ENCODE data around the gene C1orf87. TPM values are rescaled to one million over a fixed set of nuclear protein-coding genes. Genes with fewer than 3 reads are reported as not detected.

Gene C1orf87
- total RNA-seq, 1 donor from 2014 or later, result not detected

DNA sequence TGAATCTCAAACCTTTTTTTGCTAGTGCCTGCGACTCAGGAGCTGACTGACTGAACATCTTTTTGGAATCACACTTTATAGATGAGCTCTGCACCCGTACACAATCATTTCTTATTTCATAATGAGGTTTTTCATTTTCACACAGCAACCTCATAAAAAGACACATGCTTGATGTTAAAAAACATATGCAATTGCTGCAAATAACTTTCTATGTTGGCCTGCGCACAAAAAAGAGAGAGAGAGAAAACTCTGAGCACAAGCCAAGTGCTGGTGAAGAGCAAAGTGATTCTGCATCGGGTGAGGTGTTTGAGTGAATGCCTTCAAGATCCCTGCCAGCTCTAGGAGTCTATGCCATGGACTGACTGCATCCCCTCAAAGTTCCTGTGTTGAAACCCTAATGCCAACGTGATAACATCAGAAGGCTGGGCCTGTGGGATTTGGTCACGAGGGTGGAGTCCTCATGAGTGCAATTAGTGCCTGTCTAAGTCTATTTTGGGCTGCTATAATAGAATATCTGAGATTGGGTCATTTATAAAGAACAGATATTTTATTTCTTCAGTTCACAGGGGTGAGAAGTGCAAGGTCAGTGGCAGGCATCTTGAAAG is 36.6 kb downstream of the C1orf87 start:
- H3K27ac ChIP-seq (ENCODE audit: low read depth, low read length), result no peak overlapping the region
- no peaks in the 10 kb centered on the region for H3K4me1 ChIP-seq (ENCODE audit: control insufficient read depth in 3 of 3, insufficient read depth in 3 of 3, low read length in 3 of 3)
- no peaks in the 10 kb centered on the region for H3K27me3 ChIP-seq (ENCODE audit: control insufficient read depth in 3 of 3, insufficient read depth in 3 of 3, low read length in 3 of 3)
- H3K4me3 ChIP-seq (ENCODE audit: low read length in 3 of 3), result no peak overlapping the region
- H3K9ac ChIP-seq (ENCODE audit: low read depth in 1 of 3, low read length in 3 of 3), result no peak overlapping the region
- H3K36me3 ChIP-seq (ENCODE audit: control insufficient read depth in 3 of 3, insufficient read depth in 3 of 3, low read length in 3 of 3), result no peaks in the 10 kb centered on the region
- no peaks in the 10 kb centered on the region for H3K9me3 ChIP-seq (ENCODE audit: control insufficient read depth in 3 of 3, low read length in 3 of 3)

DNA sequence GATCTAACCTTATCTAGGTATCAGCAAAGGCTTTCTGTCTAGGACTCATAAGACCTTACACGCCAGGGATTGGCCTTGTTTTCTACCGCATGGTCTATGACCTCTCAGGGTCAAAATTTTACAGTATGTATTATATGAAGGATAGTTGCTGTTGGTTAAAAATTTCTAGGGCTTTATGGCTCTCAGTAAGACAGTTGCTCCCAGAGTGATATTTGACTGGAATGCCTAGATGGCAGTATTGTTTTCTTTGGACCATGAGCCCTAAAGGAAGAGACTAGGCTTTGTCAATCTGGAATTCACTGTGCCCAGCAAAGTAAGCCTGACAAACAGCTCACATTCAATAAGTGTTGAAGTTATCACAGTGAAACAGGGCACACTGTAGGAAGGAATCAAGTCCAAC is 37.6 kb downstream of the C1orf87 start:
- H3K27ac ChIP-seq (ENCODE audit: low read depth, low read length), result no peak overlapping the region
- H3K9ac ChIP-seq (ENCODE audit: low read depth in 1 of 3, low read length in 3 of 3), result no peak overlapping the region
- no peak overlapping the region for H3K4me3 ChIP-seq (ENCODE audit: low read length in 3 of 3)
- no peaks in the 10 kb centered on the region for H3K36me3 ChIP-seq (ENCODE audit: control insufficient read depth in 3 of 3, insufficient read depth in 3 of 3, low read length in 3 of 3)
- H3K27me3 ChIP-seq (ENCODE audit: control insufficient read depth in 3 of 3, insufficient read depth in 3 of 3, low read length in 3 of 3), result no peaks in the 10 kb centered on the region
- H3K9me3 ChIP-seq (ENCODE audit: control insufficient read depth in 3 of 3, low read length in 3 of 3), result no peaks in the 10 kb centered on the region
- no peaks in the 10 kb centered on the region for H3K4me1 ChIP-seq (ENCODE audit: control insufficient read depth in 3 of 3, insufficient read depth in 3 of 3, low read length in 3 of 3)

DNA sequence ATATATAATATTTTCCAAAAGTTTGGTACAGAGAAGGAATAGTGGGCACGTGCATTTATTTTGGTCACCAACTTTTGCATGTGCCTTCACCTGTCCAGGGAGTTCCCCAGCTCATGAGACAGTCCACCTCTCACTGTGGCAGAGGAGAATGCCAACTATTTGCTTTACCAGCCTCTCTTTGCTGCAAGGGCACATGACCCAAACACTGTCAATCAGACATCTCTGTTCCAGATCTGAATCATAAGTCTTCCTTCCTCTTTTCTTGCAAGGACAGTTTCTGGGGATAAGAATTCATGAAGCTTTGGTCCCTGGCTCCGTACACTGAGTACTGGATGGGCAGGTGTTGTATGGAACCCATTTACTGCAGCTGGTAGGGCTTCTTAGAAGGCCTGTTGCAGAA is 38.6 kb downstream of the C1orf87 start:
- Histone ChIP-seq H3K27me3 (ENCODE audit: control insufficient read depth in 3 of 3, insufficient read depth in 3 of 3, low read length in 3 of 3) (no peaks in the 10 kb centered on the region), H3K27ac (ENCODE audit: low read depth, low read length) (no peak overlapping the region), H3K4me1 (ENCODE audit: control insufficient read depth in 3 of 3, insufficient read depth in 3 of 3, low read length in 3 of 3) (no peaks in the 10 kb centered on the region), H3K9ac (ENCODE audit: low read depth in 1 of 3, low read length in 3 of 3) (no peak overlapping the region), H3K36me3 (ENCODE audit: control insufficient read depth in 3 of 3, insufficient read depth in 3 of 3, low read length in 3 of 3) (no peaks in the 10 kb centered on the region), H3K4me3 (ENCODE audit: low read length in 3 of 3) (no peak overlapping the region), H3K9me3 (ENCODE audit: control insufficient read depth in 3 of 3, low read length in 3 of 3) (no peaks in the 10 kb centered on the region)

DNA sequence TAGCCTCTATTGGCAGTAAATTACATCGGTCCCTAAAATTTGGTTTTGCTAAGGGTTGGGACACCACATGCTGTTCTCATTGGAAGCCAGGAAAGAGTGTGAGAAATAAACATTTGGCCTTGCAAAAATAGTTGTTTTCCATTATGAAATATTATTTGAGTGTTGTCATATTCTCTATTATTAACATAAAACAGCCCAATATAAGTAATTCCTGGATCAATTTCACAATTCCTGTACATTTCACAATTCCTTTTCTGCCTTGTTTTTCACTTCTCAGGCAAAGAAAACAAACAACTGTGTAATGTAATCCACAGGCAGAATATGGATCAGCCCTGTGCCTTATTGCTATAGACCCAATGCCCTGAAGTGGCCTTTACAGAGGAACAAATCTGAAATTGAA is 40.5 kb downstream of the C1orf87 start:
- no peaks in the 10 kb centered on the region for H3K4me1 ChIP-seq (ENCODE audit: control insufficient read depth in 3 of 3, insufficient read depth in 3 of 3, low read length in 3 of 3)
- H3K4me3 ChIP-seq (ENCODE audit: low read length in 3 of 3), result no peak overlapping the region
- H3K9me3 ChIP-seq (ENCODE audit: control insufficient read depth in 3 of 3, low read length in 3 of 3), result no peaks in the 10 kb centered on the region
- H3K9ac ChIP-seq (ENCODE audit: low read depth in 1 of 3, low read length in 3 of 3), result no peak overlapping the region
- no peaks in the 10 kb centered on the region for H3K27me3 ChIP-seq (ENCODE audit: control insufficient read depth in 3 of 3, insufficient read depth in 3 of 3, low read length in 3 of 3)
- H3K36me3 ChIP-seq (ENCODE audit: control insufficient read depth in 3 of 3, insufficient read depth in 3 of 3, low read length in 3 of 3), result no peaks in the 10 kb centered on the region
- no peak overlapping the region for H3K27ac ChIP-seq (ENCODE audit: low read depth, low read length)

DNA sequence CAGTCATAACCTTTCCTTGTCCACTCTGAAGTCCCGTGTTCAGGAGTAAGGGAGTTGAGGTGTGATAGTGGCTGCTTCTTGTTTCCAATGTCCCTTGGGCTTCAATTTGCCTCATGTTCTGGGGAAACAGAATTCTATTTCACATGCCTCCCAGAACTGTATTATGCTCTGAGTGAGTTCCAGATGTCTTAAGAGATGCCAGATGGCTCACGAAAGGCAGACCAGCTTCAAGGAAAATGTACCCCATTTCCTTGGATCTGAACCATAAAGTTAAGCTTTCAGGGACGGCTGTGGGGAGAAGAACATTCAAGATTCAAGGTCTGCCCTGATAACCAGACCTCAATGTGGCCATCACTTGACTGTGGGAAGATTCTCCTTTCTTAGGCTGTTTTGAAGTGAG is 42.4 kb downstream of the C1orf87 start:
- no peak overlapping the region for H3K27ac ChIP-seq (ENCODE audit: low read depth, low read length)
- H3K27me3 ChIP-seq (ENCODE audit: control insufficient read depth in 3 of 3, insufficient read depth in 3 of 3, low read length in 3 of 3), result no peaks in the 10 kb centered on the region
- no peak overlapping the region for H3K9ac ChIP-seq (ENCODE audit: low read depth in 1 of 3, low read length in 3 of 3)
- no peak overlapping the region for H3K4me3 ChIP-seq (ENCODE audit: low read length in 3 of 3)
- no peaks in the 10 kb centered on the region for H3K36me3 ChIP-seq (ENCODE audit: control insufficient read depth in 3 of 3, insufficient read depth in 3 of 3, low read length in 3 of 3)
- H3K9me3 ChIP-seq (ENCODE audit: control insufficient read depth in 3 of 3, low read length in 3 of 3), result no peaks in the 10 kb centered on the region
- no peaks in the 10 kb centered on the region for H3K4me1 ChIP-seq (ENCODE audit: control insufficient read depth in 3 of 3, insufficient read depth in 3 of 3, low read length in 3 of 3)

DNA sequence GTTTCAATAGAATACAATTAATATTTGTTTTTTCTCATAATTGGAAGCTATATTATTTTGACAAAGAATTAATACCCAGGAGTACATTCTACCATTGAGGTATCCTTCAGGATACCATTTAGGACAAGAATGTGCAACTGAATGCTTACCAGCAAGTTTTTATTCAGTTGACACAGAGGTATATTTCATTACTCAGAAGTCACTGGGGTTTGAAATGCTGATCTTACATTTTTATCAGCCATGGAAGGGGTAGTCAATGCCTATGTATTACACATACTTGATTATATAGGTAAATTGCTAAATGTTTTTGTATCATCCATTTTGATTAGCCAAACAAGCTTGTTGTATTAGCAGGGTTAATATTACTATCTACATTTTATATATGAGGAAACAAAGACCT is 48.0 kb downstream of the C1orf87 start:
- Histone ChIP-seq H3K27me3 (ENCODE audit: control insufficient read depth in 3 of 3, insufficient read depth in 3 of 3, low read length in 3 of 3) (no peaks in the 10 kb centered on the region), H3K27ac (ENCODE audit: low read depth, low read length) (no peak overlapping the region), H3K4me1 (ENCODE audit: control insufficient read depth in 3 of 3, insufficient read depth in 3 of 3, low read length in 3 of 3) (no peaks in the 10 kb centered on the region), H3K36me3 (ENCODE audit: control insufficient read depth in 3 of 3, insufficient read depth in 3 of 3, low read length in 3 of 3) (no peaks in the 10 kb centered on the region), H3K9ac (ENCODE audit: low read depth in 1 of 3, low read length in 3 of 3) (no peak overlapping the region), H3K9me3 (ENCODE audit: control insufficient read depth in 3 of 3, low read length in 3 of 3) (no peaks in the 10 kb centered on the region), H3K4me3 (ENCODE audit: low read length in 3 of 3) (no peak overlapping the region)

DNA sequence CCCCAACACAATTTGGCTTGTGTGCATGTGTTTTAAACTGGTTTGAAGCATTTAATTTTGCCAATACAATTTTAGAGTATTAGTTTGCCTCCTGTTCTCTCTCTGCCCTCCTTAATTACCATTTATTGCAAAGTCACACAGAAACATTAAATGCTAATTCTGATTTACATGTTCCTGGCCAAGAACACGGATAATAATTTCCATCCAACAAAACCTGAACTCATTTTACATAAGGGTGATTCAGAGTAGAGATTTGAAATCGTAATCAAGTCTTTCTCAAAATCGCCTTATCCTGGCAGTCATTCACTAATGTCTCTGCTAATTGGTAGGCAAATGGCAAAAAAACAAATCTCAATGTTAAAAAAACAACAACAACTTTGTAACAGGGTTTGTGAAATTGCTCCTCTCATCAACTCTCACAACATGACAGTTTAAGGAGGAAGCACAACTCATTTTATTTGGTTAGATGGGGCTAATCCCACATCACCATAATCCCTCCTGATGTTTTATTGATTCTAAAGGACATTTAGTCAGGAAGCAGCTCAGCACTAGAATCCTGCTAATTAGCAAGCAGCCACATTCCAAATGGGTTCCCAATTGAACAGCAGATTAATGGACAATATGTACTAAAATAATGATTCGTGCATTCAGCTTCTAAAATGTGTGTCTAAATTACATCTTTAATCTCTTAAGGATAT is 55.9 kb downstream of the C1orf87 start:
- Histone ChIP-seq H3K27ac (ENCODE audit: low read depth, low read length) (no peak overlapping the region), H3K27me3 (ENCODE audit: control insufficient read depth in 3 of 3, insufficient read depth in 3 of 3, low read length in 3 of 3) (no peaks in the 10 kb centered on the region), H3K9ac (ENCODE audit: low read depth in 1 of 3, low read length in 3 of 3) (no peak overlapping the region), H3K4me1 (ENCODE audit: control insufficient read depth in 3 of 3, insufficient read depth in 3 of 3, low read length in 3 of 3) (no peaks in the 10 kb centered on the region), H3K4me3 (ENCODE audit: low read length in 3 of 3) (no peak overlapping the region), H3K36me3 (ENCODE audit: control insufficient read depth in 3 of 3, insufficient read depth in 3 of 3, low read length in 3 of 3) (no peaks in the 10 kb centered on the region), H3K9me3 (ENCODE audit: control insufficient read depth in 3 of 3, low read length in 3 of 3) (no peaks in the 10 kb centered on the region)

DNA sequence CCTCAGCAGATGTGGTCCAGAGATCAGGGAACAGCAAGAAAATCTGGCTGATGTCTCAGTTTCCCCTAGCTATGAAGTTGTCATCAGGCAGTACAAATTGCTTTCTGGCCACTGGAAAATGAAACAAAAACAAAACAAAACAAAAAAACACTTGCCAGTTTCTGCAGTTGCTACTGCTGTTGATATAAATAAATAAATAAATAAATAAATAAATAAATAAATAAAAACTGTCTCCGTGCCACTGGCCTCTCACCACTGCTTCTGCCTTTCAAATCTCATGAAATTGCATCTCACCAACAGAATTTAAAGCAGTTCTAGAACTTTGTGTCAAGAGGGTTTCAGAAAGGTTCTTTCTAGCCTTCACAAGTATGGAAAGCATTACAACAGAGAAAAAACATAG is 62.9 kb downstream of the C1orf87 start:
- no peaks in the 10 kb centered on the region for H3K36me3 ChIP-seq (ENCODE audit: control insufficient read depth in 3 of 3, insufficient read depth in 3 of 3, low read length in 3 of 3)
- H3K9me3 ChIP-seq (ENCODE audit: control insufficient read depth in 3 of 3, low read length in 3 of 3), result no peaks in the 10 kb centered on the region
- no peak overlapping the region for H3K27ac ChIP-seq (ENCODE audit: low read depth, low read length)
- no peak overlapping the region for H3K4me3 ChIP-seq (ENCODE audit: low read length in 3 of 3)
- H3K9ac ChIP-seq (ENCODE audit: low read depth in 1 of 3, low read length in 3 of 3), result no peak overlapping the region
- H3K27me3 ChIP-seq (ENCODE audit: control insufficient read depth in 3 of 3, insufficient read depth in 3 of 3, low read length in 3 of 3), result no peaks in the 10 kb centered on the region
- no peaks in the 10 kb centered on the region for H3K4me1 ChIP-seq (ENCODE audit: control insufficient read depth in 3 of 3, insufficient read depth in 3 of 3, low read length in 3 of 3)

DNA sequence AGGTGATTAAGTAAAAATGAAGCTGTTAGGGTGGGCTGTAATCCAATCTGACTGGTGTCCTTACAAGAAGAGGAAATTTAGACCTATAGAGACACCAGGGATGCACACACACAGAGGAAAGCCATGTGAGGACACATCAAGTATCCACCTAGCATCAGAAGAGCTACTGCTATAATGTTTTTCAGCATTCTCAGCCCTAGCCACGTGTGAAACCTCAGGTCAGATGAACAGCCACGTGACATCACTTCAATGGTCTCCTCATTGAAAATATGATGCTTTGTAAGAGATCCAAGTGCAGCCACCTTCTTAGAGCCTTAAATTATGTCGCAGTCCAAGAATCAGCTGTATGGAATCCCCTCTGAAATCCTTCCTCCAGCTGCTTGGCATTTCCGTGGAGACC is 65.1 kb downstream of the C1orf87 start:
- Histone ChIP-seq H3K36me3 (ENCODE audit: control insufficient read depth in 3 of 3, insufficient read depth in 3 of 3, low read length in 3 of 3) (no peaks in the 10 kb centered on the region), H3K27me3 (ENCODE audit: control insufficient read depth in 3 of 3, insufficient read depth in 3 of 3, low read length in 3 of 3) (no peaks in the 10 kb centered on the region), H3K4me1 (ENCODE audit: control insufficient read depth in 3 of 3, insufficient read depth in 3 of 3, low read length in 3 of 3) (no peaks in the 10 kb centered on the region), H3K9ac (ENCODE audit: low read depth in 1 of 3, low read length in 3 of 3) (no peak overlapping the region), H3K4me3 (ENCODE audit: low read length in 3 of 3) (no peak overlapping the region), H3K27ac (ENCODE audit: low read depth, low read length) (no peak overlapping the region), H3K9me3 (ENCODE audit: control insufficient read depth in 3 of 3, low read length in 3 of 3) (no peaks in the 10 kb centered on the region)

DNA sequence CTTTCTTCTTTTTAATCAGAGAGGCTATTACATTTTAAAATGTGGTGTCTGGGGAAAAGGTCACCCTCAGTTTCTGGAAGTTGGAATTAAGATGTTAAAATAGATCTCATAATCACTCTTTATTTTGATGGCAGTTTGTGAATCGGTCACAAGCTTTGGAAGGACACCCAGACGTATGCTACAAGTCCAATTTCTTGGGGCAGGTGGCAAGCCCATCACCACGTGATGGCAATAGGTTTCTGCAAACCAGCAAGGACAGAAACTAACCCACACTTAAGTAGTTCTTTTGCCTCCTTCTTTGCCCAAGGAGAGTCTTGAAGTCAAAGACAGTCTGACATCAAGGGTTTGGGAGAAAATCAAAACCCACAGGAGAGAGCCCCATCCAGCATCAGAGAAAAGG is 72.9 kb downstream of the C1orf87 start:
- Histone ChIP-seq H3K36me3 (ENCODE audit: control insufficient read depth in 3 of 3, insufficient read depth in 3 of 3, low read length in 3 of 3) (no peaks in the 10 kb centered on the region), H3K4me1 (ENCODE audit: control insufficient read depth in 3 of 3, insufficient read depth in 3 of 3, low read length in 3 of 3) (no peaks in the 10 kb centered on the region), H3K27ac (ENCODE audit: low read depth, low read length) (no peak overlapping the region), H3K27me3 (ENCODE audit: control insufficient read depth in 3 of 3, insufficient read depth in 3 of 3, low read length in 3 of 3) (no peaks in the 10 kb centered on the region), H3K4me3 (ENCODE audit: low read length in 3 of 3) (no peak overlapping the region), H3K9me3 (ENCODE audit: control insufficient read depth in 3 of 3, low read length in 3 of 3) (no peaks in the 10 kb centered on the region), H3K9ac (ENCODE audit: low read depth in 1 of 3, low read length in 3 of 3) (no peak overlapping the region)

Data from skeletal muscle tissue (tissue), 4 donors.